ENCODE measurements around the gene RPTOR.
A peak's percentile ranks its signal among the peaks of the same experiment; 100 is the strongest.
"Not testable (repeated sequence)": the region's sequence is repeated elsewhere in the genome, so short reads cannot be mapped to it uniquely, and the experiment has no call there.

The RPTOR gene

DNA sequence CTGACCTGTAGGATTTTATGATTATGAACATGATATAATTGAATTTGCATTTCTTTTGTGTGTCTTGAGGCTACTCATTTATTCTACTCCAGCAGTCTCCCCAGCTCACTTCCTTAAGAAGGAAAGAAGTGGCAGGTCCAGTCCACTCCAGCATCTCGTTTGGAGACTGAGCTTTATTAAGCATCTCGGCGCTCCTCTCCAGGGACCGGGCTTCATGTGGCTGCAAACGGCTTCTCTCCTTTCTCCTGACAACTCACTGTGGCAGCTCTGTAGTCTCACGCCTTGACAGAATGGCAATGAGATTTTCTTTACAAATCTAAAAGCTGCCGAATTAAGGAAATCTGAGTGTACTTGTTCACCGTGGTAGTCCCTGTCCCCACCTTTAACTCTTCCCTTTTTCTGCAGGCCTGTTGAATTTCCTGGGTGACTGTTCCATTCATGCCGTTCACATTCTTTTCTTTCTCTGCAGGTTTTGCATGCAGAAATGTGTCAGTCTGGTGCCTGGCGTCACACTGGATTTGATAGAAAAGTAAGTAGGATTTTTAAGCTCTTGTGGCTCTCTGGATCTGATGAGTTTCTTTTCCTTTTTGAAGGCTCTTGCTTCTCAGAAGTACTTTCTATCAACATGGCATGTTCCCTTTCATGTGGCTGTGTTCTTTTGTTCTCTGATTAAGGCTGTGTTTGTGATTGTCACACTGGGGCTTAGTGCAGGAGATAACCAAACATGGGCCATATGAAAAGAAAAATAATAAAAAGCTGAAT, 246.5 kb downstream of the RPTOR start:
- peak; percentile 67 for DNase-seq

- DNase-seq: peak; percentile 66
Observed at GRCh38 chr17:80791758-80792284, 247.2 kb downstream of the RPTOR start.

- DNase-seq: no peak
Observed at GRCh38 chr17:80792373-80792781, 247.7 kb downstream of the RPTOR start.

GRCh38 chr17:80793421-80793820, 248.8 kb downstream of the RPTOR start:
- DNase-seq: no peak

GRCh38 chr17:80793851-80794267, 249.2 kb downstream of the RPTOR start:
- no peak for DNase-seq

- no peak for DNase-seq
Observed at GRCh38 chr17:80794281-80795089, 249.8 kb downstream of the RPTOR start.

- DNase-seq: no peak
Observed at GRCh38 chr17:80795090-80795580, 250.5 kb downstream of the RPTOR start.

GRCh38 chr17:80795754-80796153, 251.1 kb downstream of the RPTOR start:
- DNase-seq: no peak

- DNase-seq: peak; percentile 5
Observed at GRCh38 chr17:80796430-80796861, 251.8 kb downstream of the RPTOR start.

- not testable (repeated sequence) for DNase-seq
Observed at GRCh38 chr17:80797222-80797621, 252.6 kb downstream of the RPTOR start.

- no peak for DNase-seq
Observed at GRCh38 chr17:80797741-80798594, 253.3 kb downstream of the RPTOR start.

DNA sequence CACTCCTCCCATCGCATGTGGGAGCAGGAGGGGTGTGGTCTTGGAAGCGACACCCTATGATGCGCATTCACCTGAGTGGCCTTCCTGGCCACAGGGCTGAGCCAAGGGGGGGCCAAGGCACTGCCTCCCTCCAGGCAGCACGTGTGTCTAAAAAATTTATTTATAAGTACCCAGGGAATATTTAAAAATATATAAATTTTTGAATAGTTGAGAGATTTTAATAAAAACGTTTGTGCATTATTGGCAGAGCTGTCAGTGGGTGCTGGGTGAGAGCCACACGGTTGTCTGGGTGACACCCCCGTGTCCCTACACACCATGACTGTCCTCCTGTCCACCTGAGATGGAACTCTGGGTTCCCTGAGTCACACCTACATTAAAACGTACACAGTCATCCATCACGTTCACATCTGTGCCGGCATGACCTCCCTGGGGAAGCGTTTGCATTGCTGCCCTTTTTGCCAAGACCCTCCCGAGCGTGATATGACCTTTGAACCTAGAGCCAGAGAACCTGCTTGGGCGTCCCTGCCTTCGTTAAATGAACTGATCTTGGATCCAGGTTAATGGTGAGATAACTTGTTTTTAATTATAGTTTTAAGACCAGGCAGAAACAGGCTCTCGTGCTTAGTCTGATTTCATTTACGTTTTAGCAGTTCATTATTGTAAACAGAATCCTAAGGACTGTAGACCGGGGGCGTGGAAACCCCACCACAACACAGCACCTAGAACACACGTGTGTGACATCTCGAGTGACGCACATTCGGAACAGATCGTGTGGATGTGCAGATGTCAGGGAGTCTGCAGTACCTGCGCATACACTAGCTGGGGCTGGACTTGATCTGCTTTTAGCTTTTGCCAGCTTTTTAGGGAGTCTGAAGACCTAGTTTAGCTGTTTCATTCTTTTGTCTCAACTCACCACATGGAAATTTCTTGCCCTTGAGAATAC, 254.2 kb downstream of the RPTOR start:
- no peak for DNase-seq

DNA sequence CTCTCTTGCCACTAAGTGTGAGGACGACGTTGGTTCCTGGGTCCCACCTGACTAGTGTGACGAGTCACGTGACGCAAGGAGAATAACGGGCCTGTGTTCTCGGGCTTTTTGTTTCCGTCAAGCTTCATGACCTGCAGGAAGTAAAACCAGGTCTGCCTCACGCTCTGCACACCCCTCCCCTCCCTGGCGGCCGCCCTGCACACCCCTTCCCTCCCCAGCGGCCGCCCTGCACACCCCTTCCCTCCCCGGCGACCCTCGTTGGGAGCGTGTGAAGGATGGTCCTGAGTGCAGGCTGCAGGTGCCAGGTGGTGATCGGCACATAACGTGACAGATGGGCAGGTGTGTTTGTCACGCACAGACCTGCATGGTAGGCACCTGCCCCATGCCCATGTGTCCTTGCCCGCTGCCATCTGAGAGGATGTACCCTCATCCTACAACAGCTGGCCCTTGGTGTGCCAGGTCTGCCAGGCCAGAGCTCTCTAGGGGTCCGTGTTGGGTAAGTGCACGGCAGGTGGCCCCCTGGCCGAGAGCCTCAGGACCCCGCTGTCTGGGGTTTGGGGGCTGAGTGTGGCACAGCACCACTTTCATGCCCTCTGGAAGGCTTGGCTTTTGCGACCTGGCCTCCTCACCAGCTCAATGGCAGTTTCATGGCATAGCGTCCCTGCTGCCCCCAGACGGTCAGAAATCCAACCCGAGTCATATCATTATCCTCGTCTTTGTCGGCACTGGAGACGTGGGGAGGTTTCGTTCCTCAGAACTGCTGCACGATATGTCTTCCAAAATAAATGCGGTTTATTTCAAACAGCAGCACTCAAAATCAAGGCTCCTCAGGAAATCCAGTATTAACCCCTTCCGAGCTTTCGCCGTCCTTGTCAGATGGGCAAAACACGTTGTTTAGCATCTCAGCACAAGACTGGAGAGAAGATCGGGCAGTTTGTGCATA, 255.2 kb downstream of the RPTOR start:
- no peak for DNase-seq

GRCh38 chr17:80800481-80801391, 256.1 kb downstream of the RPTOR start:
- no peak for DNase-seq

- no peak for DNase-seq
Observed at GRCh38 chr17:80802626-80803450, 258.2 kb downstream of the RPTOR start.

DNA sequence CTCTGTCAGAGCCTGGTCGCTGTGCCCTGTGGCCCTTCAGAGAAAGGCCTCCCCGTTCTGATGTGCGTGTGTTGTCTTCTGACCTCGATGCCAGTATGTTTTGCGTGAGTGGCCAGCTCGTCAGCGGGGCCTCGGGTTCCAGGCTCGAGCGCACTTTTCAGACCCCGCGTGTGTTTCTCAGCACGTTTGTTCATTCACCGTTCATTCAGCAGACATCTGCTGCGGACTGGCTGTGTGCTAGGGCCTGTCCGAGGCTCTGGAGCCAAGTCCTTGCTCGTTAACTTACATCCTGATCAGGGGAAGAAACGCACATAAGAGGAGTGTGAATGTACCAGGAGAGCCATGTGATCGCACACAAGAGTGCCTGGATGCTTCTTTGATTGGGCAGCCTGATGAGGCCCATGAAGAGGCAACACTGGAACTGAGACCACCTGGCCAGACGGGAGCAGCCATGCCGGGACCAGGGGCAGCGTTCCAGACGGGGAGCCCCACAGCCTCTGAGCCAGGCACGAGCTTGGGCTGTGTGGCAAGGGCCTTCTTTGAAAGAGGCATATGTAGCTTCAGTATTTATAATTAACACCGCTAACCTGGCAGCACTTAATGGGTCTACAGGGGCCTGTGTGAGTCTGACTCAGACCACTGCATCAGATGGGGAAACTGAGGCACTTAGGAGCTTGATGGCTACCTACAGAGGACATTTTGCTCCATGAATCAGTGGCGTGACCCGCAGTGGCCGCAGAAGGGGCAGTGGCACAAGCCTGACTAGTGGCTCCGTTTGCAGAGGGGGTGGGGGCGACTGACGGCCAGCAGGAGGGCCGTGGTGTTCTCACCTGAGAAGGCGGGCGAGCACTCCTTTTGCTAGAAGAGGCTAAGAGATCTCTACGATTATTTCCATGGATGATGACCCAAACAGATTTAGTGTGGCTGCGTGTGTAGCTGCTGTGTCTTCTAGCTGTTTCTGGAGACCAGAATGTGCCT, 259.1 kb downstream of the RPTOR start:
- no peak for DNase-seq

- DNase-seq: no peak
Observed at GRCh38 chr17:80804466-80804865, 259.8 kb downstream of the RPTOR start.

Measured in CD4-positive, alpha-beta T cell treated with Interleukin-4 for 4 hours (primary cell).